ENCODE results near the gene IKBIP. TPM values are rescaled to one million over a fixed set of nuclear protein-coding genes. Genes with fewer than 3 reads are reported as not detected.
"Not testable (repeated sequence)": the region's sequence is repeated elsewhere in the genome, so short reads cannot be mapped to it uniquely, and the experiment has no call there.

Gene IKBIP
- total RNA-seq, 1 donor from 2014 or later = 47.4 TPM

DNA sequence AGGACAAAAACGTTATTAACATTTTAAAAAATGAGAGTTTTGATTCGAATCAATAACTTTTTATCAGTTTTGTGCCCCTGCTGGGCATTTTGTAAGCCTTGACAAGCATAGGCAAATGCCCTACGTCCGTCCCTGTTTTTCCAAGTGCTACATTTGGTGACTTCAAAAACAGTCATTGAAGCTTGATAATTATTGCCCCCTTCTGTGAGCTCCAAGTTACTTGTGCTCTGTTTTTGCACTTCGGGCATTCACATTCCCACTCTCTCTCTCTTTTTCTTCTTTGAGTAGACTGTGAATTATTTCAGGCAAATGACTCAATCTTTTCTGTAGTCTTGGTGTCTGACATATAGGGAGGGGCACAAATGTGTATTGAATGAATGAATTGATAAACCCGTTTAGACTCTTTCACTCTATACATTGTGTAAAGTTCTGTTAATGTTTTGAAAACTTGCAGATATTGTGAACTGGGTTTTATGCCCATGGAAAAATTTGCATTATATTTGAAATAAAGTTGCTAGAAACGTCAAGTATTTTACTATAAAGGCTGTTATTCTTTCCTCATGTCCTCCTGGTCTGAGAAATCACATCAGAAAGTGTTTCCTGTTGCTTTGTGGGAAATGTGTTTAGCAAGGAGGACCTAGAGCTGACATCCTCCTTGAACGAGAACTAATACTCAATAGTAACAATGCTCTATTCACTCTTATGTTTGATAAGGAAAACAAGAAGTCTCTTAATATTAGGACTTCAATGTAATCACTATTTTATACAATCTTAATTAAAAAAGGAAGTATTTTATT, 1.9 kb upstream of the IKBIP start:
- TF ChIP-seq, protein P1, sequence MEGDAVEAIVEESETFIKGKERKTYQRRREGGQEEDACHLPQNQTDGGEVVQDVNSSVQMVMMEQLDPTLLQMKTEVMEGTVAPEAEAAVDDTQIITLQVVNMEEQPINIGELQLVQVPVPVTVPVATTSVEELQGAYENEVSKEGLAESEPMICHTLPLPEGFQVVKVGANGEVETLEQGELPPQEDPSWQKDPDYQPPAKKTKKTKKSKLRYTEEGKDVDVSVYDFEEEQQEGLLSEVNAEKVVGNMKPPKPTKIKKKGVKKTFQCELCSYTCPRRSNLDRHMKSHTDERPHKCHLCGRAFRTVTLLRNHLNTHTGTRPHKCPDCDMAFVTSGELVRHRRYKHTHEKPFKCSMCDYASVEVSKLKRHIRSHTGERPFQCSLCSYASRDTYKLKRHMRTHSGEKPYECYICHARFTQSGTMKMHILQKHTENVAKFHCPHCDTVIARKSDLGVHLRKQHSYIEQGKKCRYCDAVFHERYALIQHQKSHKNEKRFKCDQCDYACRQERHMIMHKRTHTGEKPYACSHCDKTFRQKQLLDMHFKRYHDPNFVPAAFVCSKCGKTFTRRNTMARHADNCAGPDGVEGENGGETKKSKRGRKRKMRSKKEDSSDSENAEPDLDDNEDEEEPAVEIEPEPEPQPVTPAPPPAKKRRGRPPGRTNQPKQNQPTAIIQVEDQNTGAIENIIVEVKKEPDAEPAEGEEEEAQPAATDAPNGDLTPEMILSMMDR (IDR thresholded peaks at IDR 0.05; ENCODE audit: unreplicated experiment) = no peak
- no peaks in the 10 kb centered on the region for H3K9me3 Mint-ChIP-seq (ENCODE audit: unreplicated experiment)
- peak overlapping the region; percentile 14 for H3K27ac Mint-ChIP-seq (ENCODE audit: unreplicated experiment)
- H3K27me3 Mint-ChIP-seq (ENCODE audit: unreplicated experiment) = peaks cover 2% of the 10 kb centered on the region
- H3K4me1 Mint-ChIP-seq (ENCODE audit: unreplicated experiment) = peaks cover 15% of the 10 kb centered on the region
- H3K36me3 Mint-ChIP-seq (ENCODE audit: low read depth, unreplicated experiment) = peaks cover 19% of the 10 kb centered on the region
- H3K4me3 Mint-ChIP-seq (ENCODE audit: unreplicated experiment) = peak overlapping the region; percentile 98
- no peak for DNase-seq (ENCODE audit: low spot score)

DNA sequence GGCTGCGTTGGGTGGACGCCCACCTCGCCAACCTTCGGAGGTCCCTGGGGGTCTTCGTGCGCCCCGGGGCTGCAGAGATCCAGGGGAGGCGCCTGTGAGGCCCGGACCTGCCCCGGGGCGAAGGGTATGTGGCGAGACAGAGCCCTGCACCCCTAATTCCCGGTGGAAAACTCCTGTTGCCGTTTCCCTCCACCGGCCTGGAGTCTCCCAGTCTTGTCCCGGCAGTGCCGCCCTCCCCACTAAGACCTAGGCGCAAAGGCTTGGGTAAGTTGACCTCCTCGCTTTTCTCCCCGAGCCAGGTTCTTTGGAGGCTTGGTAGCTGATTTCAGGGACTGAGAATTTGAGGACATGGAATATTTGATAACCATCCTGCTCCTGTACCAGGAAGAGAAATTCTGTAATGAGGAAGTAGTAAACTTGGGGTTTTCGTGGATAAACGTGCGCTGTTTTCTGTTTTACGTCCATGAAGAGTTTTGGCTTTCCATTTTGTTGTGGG, 1.0 kb upstream of the IKBIP start:
- H3K4me3 Mint-ChIP-seq (ENCODE audit: unreplicated experiment) = peak overlapping the region; percentile 98
- H3K4me1 Mint-ChIP-seq (ENCODE audit: unreplicated experiment) = peaks cover 15% of the 10 kb centered on the region
- H3K27ac Mint-ChIP-seq (ENCODE audit: unreplicated experiment) = peak overlapping the region; percentile 81

DNA sequence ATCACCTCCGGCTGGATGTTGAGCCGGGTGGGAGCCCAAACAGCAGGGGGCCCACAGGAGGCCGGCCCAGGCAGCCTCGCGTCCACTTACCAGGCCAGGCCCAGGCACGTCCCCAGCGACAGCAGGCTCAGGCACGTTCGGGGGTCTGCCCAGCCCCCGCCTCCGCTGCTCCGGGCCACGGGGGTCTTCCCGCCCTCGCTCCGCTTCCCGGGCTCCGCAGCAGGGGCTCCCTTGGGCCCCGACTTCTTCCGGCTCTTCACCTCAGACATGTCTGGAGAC, 216 bp downstream of the IKBIP start:
- Mint-ChIP-seq H3K27ac (ENCODE audit: unreplicated experiment) (peak overlapping the region; percentile 84), H3K9me3 (ENCODE audit: unreplicated experiment) (no peaks in the 10 kb centered on the region), H3K36me3 (ENCODE audit: low read depth, unreplicated experiment) (peaks cover 2% of the 10 kb centered on the region), H3K4me3 (ENCODE audit: unreplicated experiment) (peak overlapping the region; percentile 98), H3K27me3 (ENCODE audit: unreplicated experiment) (no peaks in the 10 kb centered on the region), H3K4me1 (ENCODE audit: unreplicated experiment) (peaks cover 13% of the 10 kb centered on the region)
- DNase-seq (ENCODE audit: low spot score) = peak; percentile 69
- TF ChIP-seq, protein P1 (IDR thresholded peaks at IDR 0.05; ENCODE audit: unreplicated experiment) = no peak

More for the DNA sequence above, 1.0 kb upstream of the IKBIP start:
- H3K36me3 Mint-ChIP-seq (ENCODE audit: low read depth, unreplicated experiment) = peaks cover 11% of the 10 kb centered on the region
- TF ChIP-seq, protein P1 (IDR thresholded peaks at IDR 0.05; ENCODE audit: unreplicated experiment) = no peak
- no peaks in the 10 kb centered on the region for H3K9me3 Mint-ChIP-seq (ENCODE audit: unreplicated experiment)
- H3K27me3 Mint-ChIP-seq (ENCODE audit: unreplicated experiment) = no peaks in the 10 kb centered on the region
- DNase-seq (ENCODE audit: low spot score) = no peak

DNA sequence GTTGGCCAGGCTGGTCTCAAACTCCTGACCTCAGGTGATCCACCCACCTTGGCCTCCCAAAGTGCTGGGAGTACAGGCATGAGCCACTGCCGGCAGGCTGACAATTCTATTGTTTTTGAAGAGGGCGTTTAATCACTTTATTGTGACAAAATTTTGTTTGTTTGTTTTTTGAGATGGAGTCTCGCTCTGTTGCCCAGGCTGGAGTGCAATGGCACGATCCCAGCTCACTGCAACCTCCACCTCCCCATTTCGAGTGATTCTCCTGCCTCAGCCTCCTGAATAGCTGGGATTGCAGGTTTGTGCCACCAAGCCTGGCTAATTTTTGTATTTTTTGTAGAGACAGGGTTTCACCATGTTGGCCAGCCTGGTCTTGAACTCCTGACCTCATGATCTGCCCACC, 1.8 kb downstream of the IKBIP start:
- H3K36me3 Mint-ChIP-seq (ENCODE audit: low read depth, unreplicated experiment); H3K9me3 Mint-ChIP-seq (ENCODE audit: unreplicated experiment); H3K27me3 Mint-ChIP-seq (ENCODE audit: unreplicated experiment); DNase-seq (ENCODE audit: low spot score); H3K27ac Mint-ChIP-seq (ENCODE audit: unreplicated experiment): not testable (repeated sequence)
- Mint-ChIP-seq H3K4me1 (ENCODE audit: unreplicated experiment) (peaks cover 11% of the 10 kb centered on the region), H3K4me3 (ENCODE audit: unreplicated experiment) (peak overlapping the region; percentile 98)

DNA sequence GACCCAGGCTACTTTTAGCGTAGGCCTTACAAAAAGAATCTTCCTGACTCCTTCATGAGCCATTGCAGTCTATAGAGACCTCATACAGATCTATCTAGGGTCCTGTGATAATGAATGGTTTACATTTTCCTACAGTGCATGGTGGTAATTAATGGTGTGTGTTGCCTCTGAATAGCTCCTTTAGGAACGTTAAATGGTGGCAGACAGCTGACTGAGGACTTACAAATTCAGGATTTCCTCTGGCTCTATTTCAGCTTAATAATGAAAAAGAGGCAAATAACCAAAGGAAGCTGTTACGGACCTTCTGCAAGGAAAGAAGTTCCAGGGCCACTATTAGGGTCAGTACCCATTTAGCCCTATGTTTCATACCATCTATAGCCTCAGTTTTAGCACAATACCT, 5.1 kb downstream of the IKBIP start:
- no peak for DNase-seq (ENCODE audit: low spot score)
- Mint-ChIP-seq H3K4me1 (ENCODE audit: unreplicated experiment) (peaks cover 8% of the 10 kb centered on the region), H3K27ac (ENCODE audit: unreplicated experiment) (no peak overlapping the region), H3K4me3 (ENCODE audit: unreplicated experiment) (no peak overlapping the region), H3K27me3 (ENCODE audit: unreplicated experiment) (no peaks in the 10 kb centered on the region), H3K9me3 (ENCODE audit: unreplicated experiment) (no peaks in the 10 kb centered on the region), H3K36me3 (ENCODE audit: low read depth, unreplicated experiment) (no peaks in the 10 kb centered on the region)
- TF ChIP-seq, protein P1 (IDR thresholded peaks at IDR 0.05; ENCODE audit: unreplicated experiment) = no peak

Measured in endothelial cell (in vitro differentiated cells).